Measurements from ENCODE around the gene LDLRAD4.

The LDLRAD4 gene

GRCh38 chr18:13416208-13416607, 197.6 kb downstream of the LDLRAD4 start:
- no peak for DNase-seq

GRCh38 chr18:13416848-13417247, 198.3 kb downstream of the LDLRAD4 start:
- DNase-seq, result no peak

GRCh38 chr18:13418013-13418710, 199.6 kb downstream of the LDLRAD4 start:
- no peak for DNase-seq

GRCh38 chr18:13420969-13421686, 202.6 kb downstream of the LDLRAD4 start:
- no peak for DNase-seq

- DNase-seq, result no peak
Measured at GRCh38 chr18:13422541-13423147, 204.1 kb downstream of the LDLRAD4 start.

- DNase-seq, result no peak
Measured at GRCh38 chr18:13423352-13423751, 204.8 kb downstream of the LDLRAD4 start.

GRCh38 chr18:13424363-13424762, 205.8 kb downstream of the LDLRAD4 start:
- DNase-seq, result peak in 1 of 3 experiments; percentile 58

GRCh38 chr18:13425357-13426091, 207.0 kb downstream of the LDLRAD4 start:
- peak in 1 of 3 experiments; percentile 33 for DNase-seq

GRCh38 chr18:13427354-13427753, 208.8 kb downstream of the LDLRAD4 start:
- no peak for DNase-seq

GRCh38 chr18:13428319-13428718, 209.8 kb downstream of the LDLRAD4 start:
- DNase-seq, result no peak

GRCh38 chr18:13429016-13429415, 210.5 kb downstream of the LDLRAD4 start:
- DNase-seq, result no peak

- DNase-seq, result no peak
Measured at GRCh38 chr18:13429884-13430510, 211.4 kb downstream of the LDLRAD4 start.

GRCh38 chr18:13430663-13431062, 212.1 kb downstream of the LDLRAD4 start:
- DNase-seq, result no peak

- peak in 1 of 3 experiments; percentile 52 for DNase-seq
Measured at GRCh38 chr18:13431886-13432285, 213.3 kb downstream of the LDLRAD4 start.

GRCh38 chr18:13433125-13433524, 214.6 kb downstream of the LDLRAD4 start:
- no peak for DNase-seq

- DNase-seq, result no peak
Measured at GRCh38 chr18:13433685-13434084, 215.1 kb downstream of the LDLRAD4 start.

- no peak for DNase-seq
Measured at GRCh38 chr18:13434854-13435253, 216.3 kb downstream of the LDLRAD4 start.

- no peak for DNase-seq
Measured at GRCh38 chr18:13435586-13436333, 217.2 kb downstream of the LDLRAD4 start.

- DNase-seq, result no peak
Measured at GRCh38 chr18:13436576-13436975, 218.0 kb downstream of the LDLRAD4 start.

- DNase-seq, result peak in 1 of 3 experiments; percentile 36
Measured at GRCh38 chr18:13437034-13437433, 218.5 kb downstream of the LDLRAD4 start.

- DNase-seq, result peak in 1 of 3 experiments; percentile 20
Measured at GRCh38 chr18:13437796-13438506, 219.4 kb downstream of the LDLRAD4 start.

All from NCI-H1417 (cell line).